IMR-90 (cell line): ENCODE measurements around the gene CNPY1. TPM values are rescaled to one million over a fixed set of nuclear protein-coding genes. Genes with fewer than 3 reads are reported as not detected.

ENCODE experiments used
- ATAC-seq: fragments of 200-7000 bp; cut with Tn5 transposase; 2 replicates; pipeline ENCODE4 v1.9.1; 2020; ENCODE audit warnings: low read depth, mild to moderate bottlenecking, moderate library complexity
- BruUV-seq: library from RNA; stranded (reverse); fragments of 400-500 nt; replicated peaks from 2 replicates; lab custom pipeline; 2021; lab: Mats Ljungman, UMichigan
- CTCF ChIA-PET: fragments of 300-600 bp; formaldehyde crosslinking; extraction: SDS; loops from one replicate; lab custom pipeline; 2021; ENCODE audit warnings: antibody characterized with exemption; lab: Yijun Ruan, JAX
- POLR2A ChIA-PET: fragments of 300-600 bp; sonication (Branson Sonifier 250); formaldehyde crosslinking; loops from one replicate; lab custom pipeline; 2022; ENCODE audit warnings: antibody characterized with exemption; ENCODE audit not compliant: unreplicated experiment; lab: Charles Lee
- DNase-seq: peaks from one replicate; pipeline ENCODE4 v3.0.0; 2013
- H2AFZ ChIP-seq: replicated peaks from 2 replicates; pipeline ENCODE3; 2013; ENCODE audit warnings: low read length, mild to moderate bottlenecking; ENCODE audit not compliant: poor library complexity
- H2AK5ac ChIP-seq: 2 replicates; pipeline ENCODE4 v1.6.1; 2013; ENCODE audit warnings: low read depth, low read length, inconsistent platforms
- H2AK9ac ChIP-seq: replicated peaks from 2 replicates; pipeline ENCODE3; 2013; ENCODE audit warnings: mild to moderate bottlenecking, low read depth, low read length, moderate library complexity; ENCODE audit not compliant: poor library complexity
- H2BK120ac ChIP-seq: 2 replicates; pipeline ENCODE4 v1.6.1; 2013; ENCODE audit warnings: low read depth, low read length, inconsistent platforms
- H2BK15ac ChIP-seq: 3 replicates; pipeline ENCODE4 v1.6.1; 2013; ENCODE audit warnings: low read depth, low read length, inconsistent platforms
- H2BK20ac ChIP-seq: 2 replicates; pipeline ENCODE4 v1.6.1; 2013; ENCODE audit warnings: low read depth, mild to moderate bottlenecking, inconsistent platforms, low read length, moderate library complexity
- H2BK5ac ChIP-seq: 2 replicates; pipeline ENCODE4 v1.6.1; 2013; ENCODE audit warnings: mild to moderate bottlenecking, low read depth, low read length, inconsistent platforms; ENCODE audit not compliant: poor library complexity, severe bottlenecking
- H3K14ac ChIP-seq: replicated peaks from 2 replicates; pipeline ENCODE4 v1.6.1; 2013; ENCODE audit warnings: low read depth, low read length, inconsistent platforms
- H3K18ac ChIP-seq: 2 replicates; pipeline ENCODE4 v1.6.1; 2013; ENCODE audit warnings: low read depth, low read length, control low read depth
- H3K23ac ChIP-seq: 2 replicates; pipeline ENCODE4 v1.6.1; 2013; ENCODE audit warnings: low read depth, low read length, inconsistent platforms
- H3K27ac ChIP-seq: 2 replicates; pipeline ENCODE4 v1.5.1; 2013; ENCODE audit warnings: mild to moderate bottlenecking, control low read depth, low read length; ENCODE audit not compliant: insufficient read depth
- H3K27me3 ChIP-seq: 2 replicates; pipeline ENCODE4 v1.6.1; 2013; ENCODE audit warnings: low read length; ENCODE audit not compliant: control insufficient read depth, insufficient read depth
- H3K36me3 ChIP-seq: 2 replicates; pipeline ENCODE4 v1.6.1; 2013; ENCODE audit warnings: low read length, mixed read lengths; ENCODE audit not compliant: control insufficient read depth, insufficient read depth
- H3K4ac ChIP-seq: 2 replicates; pipeline ENCODE4 v1.6.1; 2013; ENCODE audit warnings: low read depth, low read length, inconsistent platforms
- H3K4me1 ChIP-seq: 2 replicates; pipeline ENCODE4 v1.6.1; 2013; ENCODE audit warnings: low read length, mixed read lengths; ENCODE audit not compliant: control insufficient read depth, insufficient read depth
- H3K4me2 ChIP-seq: 2 replicates; pipeline ENCODE4 v1.6.1; 2013; ENCODE audit warnings: low read depth, mild to moderate bottlenecking, control low read depth, low read length, moderate library complexity
- H3K4me3 ChIP-seq: 2 replicates; pipeline ENCODE4 v1.5.1; 2013; ENCODE audit warnings: low read depth, mild to moderate bottlenecking, control low read depth, low read length, moderate library complexity; ENCODE audit not compliant: insufficient read depth
- H3K56ac ChIP-seq: 2 replicates; pipeline ENCODE4 v1.6.1; 2013; ENCODE audit warnings: low read length, inconsistent platforms; ENCODE audit not compliant: insufficient read depth; ENCODE audit errors: extremely low read depth
- H3K79me1 ChIP-seq, 2 experiments: 2 replicates each; pipeline ENCODE4 v1.6.1; 2013; ENCODE audit warnings: low read length in 2 of 2, inconsistent platforms in 1 of 2, low read depth in 1 of 2
- H3K9ac ChIP-seq: 2 replicates; pipeline ENCODE4 v1.6.1; 2013; ENCODE audit warnings: low read depth, low read length, control low read depth
- H3K9me1 ChIP-seq: 2 replicates; pipeline ENCODE4 v1.6.1; 2013; ENCODE audit warnings: low read length, inconsistent platforms; ENCODE audit not compliant: insufficient read depth
- H3K9me3 ChIP-seq: 2 replicates; pipeline ENCODE4 v1.6.1; 2013; ENCODE audit warnings: low read length; ENCODE audit not compliant: control insufficient read depth, insufficient read depth
- H4K20me1 ChIP-seq: 2 replicates; pipeline ENCODE4 v1.6.1; 2013; ENCODE audit warnings: low read length, inconsistent platforms; ENCODE audit not compliant: insufficient read depth
- H4K5ac ChIP-seq: 2 replicates; pipeline ENCODE4 v1.6.1; 2013; ENCODE audit warnings: mild to moderate bottlenecking, low read depth, low read length, control low read depth
- H4K8ac ChIP-seq, 2 experiments: 2 replicates each; pipeline ENCODE4 v1.6.1; 2013; ENCODE audit warnings: low read depth in 2 of 2, low read length in 2 of 2, control low read depth in 1 of 2, inconsistent platforms in 1 of 2
- H4K91ac ChIP-seq: 2 replicates; pipeline ENCODE4 v1.6.1; 2013; ENCODE audit warnings: low read depth, low read length, inconsistent platforms; ENCODE audit not compliant: insufficient read depth
- BHLHE40 ChIP-seq: fragments of 150-350 bp; IDR thresholded peaks from 2 replicates; pipeline ENCODE4 v1.6.1; 2016; ENCODE audit warnings: mild to moderate bottlenecking, low read depth, low read length
- CTCF ChIP-seq: conservative IDR thresholded peaks from 2 replicates; pipeline ENCODE4 v1.5.1; 2012; ENCODE audit warnings: mild to moderate bottlenecking, low read depth, low read length, improper control_type of control experiment
- WGBS, 2 experiments: methylation state at CpG; one replicate each; pipeline versions ENCODE4 v1.1.5 to v1.1.7; 2013; ENCODE audit warnings: missing lambda C conversion rate in 2 of 2; ENCODE audit not compliant: insufficient read length in 1 of 2; ENCODE audit errors: extremely low coverage in 2 of 2; 5-methylcytosine and 5-hydroxymethylcytosine counted together
- dilution Hi-C: fragments of 300-500 bp; cut with HindIII; formaldehyde crosslinking; loops from one replicate; pipeline ENCODE4 v1.14.3; 2018; ENCODE audit warnings: low sequenced_read_pairs; ENCODE audit not compliant: unreplicated experiment
- in situ Hi-C: fragments of 300-500 bp; cut with MboI; formaldehyde crosslinking; loops from 3 replicates; pipeline ENCODE4 v1.14.3; 2019; ENCODE audit warnings: low sequenced_read_pairs, inconsistent platforms, mixed read lengths
- intact Hi-C: fragments of 100-400 bp; cut with micrococcal nuclease; formaldehyde crosslinking; loops from 2 replicates; pipeline ENCODE4 v1.10.0; 2022
- polyA plus RNA-seq, 3 experiments: library from polyadenylated mRNA; depleted of rRNA; stranded (reverse); fragments of >200 nt; gene quantifications; 2 replicates each; pipeline ENCODE4 v1.2.3, GENCODE V29; 2012; ENCODE audit warnings: low replicate concordance in 1 of 3
- total RNA-seq: library from RNA; depleted of rRNA; stranded (reverse); fragments of >200 nt; gene quantifications from 2 replicates; pipeline ENCODE4 v1.2.3, GENCODE V29; 2012

Gene CNPY1
- total and polyA plus RNA-seq, 2 of the 4 experiments (the other 2 are of a cell fraction), result not detected

- POLR2A ChIA-PET, result no interaction called here
- intact Hi-C loops, result no loop called here
- Histone ChIP-seq H3K56ac (no peak overlapping the region), H3K14ac (no peak overlapping the region), H3K23ac (no peak overlapping the region), H3K4me3 (no peak overlapping the region), H2AK9ac (no peak overlapping the region), H2BK15ac (no peak overlapping the region), H3K9me3 (no peaks in the 10 kb centered on the region), H3K27me3 (no peaks in the 10 kb centered on the region; the same call in 1 of the 2 replicates), H2AFZ (no peak overlapping the region), H3K4me1 (no peaks in the 10 kb centered on the region), H3K4ac (no peak overlapping the region), H3K18ac (no peak overlapping the region), H2BK5ac (no peak overlapping the region), H3K27ac (no peak overlapping the region), H4K5ac (no peak overlapping the region), H2AK5ac (no peak overlapping the region), H3K9ac (no peak overlapping the region), H3K9me1 (no peaks in the 10 kb centered on the region), H2BK20ac (no peak overlapping the region), H4K91ac (no peak overlapping the region), H3K36me3 (no peaks in the 10 kb centered on the region), H2BK120ac (no peak overlapping the region), H4K8ac (no peak overlapping the region), H3K79me1 (no peaks in the 10 kb centered on the region), H3K4me2 (no peak overlapping the region), H4K20me1 (no peaks in the 10 kb centered on the region; the same call in 1 of the 2 replicates)
- TF ChIP-seq CTCF (no peak), BHLHE40 (no peak)
- 58% methylated on average over 10 of the region's 13 CpGs; no CpG with 5 or more reads in 1 of the 2 experiments for WGBS, 2 experiments
- no peak for ATAC-seq
- no TSS peak for BruUV-seq
- in situ Hi-C loops, result no loop called here
- CTCF ChIA-PET, result no interaction called here
- dilution Hi-C loops, result no loop called here
- no peak for DNase-seq
Observed at GRCh38 chr7:155579565-155579964, 33.2 kb upstream of the CNPY1 start.
